Erythroblast (primary cell): Measurements from ENCODE around the gene C12orf75.
A peak's percentile ranks its signal among the peaks of the same experiment; 100 is the strongest.

Experiments
- DNase-seq, 2 experiments: peaks; one replicate each; lab custom pipeline; 2025; lab: John Stamatoyannopoulos, UW
- GATA1 ChIP-seq: IDR thresholded peaks from 2 replicates; pipeline ENCODE4 v1.6.1; 2011; ENCODE audit warnings: low read depth, mild to moderate bottlenecking, control low read depth, low read length, moderate library complexity
- POLR2A ChIP-seq: IDR thresholded peaks from 2 replicates; pipeline ENCODE4 v1.6.1; 2011; ENCODE audit warnings: mild to moderate bottlenecking, low read length

Gene C12orf75

DNA sequence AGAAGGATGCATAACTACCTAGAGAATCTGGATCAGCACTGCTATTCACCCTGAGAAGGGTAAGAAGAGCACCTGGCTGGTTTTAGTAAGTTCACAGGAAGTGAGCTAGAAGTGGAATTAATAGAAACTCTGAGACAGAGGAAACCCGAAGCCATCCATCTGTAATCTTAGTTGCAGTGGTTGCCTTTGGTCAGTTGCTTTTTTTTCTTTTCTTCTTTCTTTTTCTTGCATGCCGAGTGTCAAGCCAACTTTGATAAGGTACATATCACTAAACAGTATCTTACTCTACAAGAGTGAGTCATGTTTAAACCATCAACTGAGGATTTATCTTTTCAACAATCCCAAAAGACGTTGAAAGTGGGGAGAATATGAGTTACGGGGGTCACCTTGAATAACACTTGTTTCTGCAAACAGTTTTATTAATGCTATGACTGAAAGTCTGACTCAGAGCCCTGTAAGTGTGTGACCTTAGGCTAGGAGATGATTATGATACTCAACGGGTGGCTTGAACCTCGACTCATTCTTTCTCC, 26.7 kb downstream of the C12orf75 start:
- TF ChIP-seq GATA1 = no peak
- no peak for TF ChIP-seq POLR2A
- peak; percentile 32 to 77 for DNase-seq

DNA sequence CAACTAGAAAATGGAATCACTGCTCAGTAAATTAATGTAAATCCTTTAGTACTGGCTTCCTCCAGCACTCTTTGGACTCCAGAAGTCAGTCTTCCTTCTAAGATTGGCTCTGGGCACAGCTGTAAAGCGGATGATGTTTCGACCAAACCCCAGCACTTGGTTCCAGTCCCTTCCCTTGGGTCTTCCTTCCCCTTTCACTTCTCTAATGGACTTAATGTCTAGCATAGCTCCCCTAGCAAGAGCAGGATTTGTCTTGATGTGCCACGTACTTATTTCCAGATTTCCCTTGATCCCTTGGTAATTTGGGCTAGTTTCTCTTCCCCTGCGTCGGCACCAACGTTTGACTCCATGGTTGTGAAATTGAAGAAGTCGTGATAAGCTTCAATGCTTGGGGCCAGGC, 28.3 kb downstream of the C12orf75 start:
- DNase-seq = no peak
- no peak for TF ChIP-seq GATA1
- TF ChIP-seq POLR2A = no peak

DNA sequence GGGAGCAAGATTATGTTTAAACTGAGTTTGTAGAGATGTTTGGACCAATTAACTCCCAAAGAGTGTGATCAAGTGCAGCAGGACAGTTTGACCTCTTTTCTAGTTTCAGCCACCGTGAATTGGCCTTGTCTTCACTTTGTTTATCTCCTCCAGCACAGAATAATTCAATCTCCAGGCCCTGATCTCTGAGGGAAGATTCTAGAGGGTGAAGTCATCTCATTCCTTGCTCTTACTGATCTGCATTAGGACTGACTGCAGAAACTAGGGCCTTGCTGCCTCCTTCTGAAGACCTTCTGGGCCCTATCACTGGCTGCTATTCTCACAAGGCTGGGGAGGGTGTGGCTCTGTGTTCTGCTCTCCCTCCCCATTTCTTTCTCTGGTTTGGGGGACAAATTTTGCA, 29.4 kb downstream of the C12orf75 start:
- no peak for TF ChIP-seq POLR2A
- TF ChIP-seq GATA1 = no peak
- DNase-seq = peak; percentile 15 to 62

DNA sequence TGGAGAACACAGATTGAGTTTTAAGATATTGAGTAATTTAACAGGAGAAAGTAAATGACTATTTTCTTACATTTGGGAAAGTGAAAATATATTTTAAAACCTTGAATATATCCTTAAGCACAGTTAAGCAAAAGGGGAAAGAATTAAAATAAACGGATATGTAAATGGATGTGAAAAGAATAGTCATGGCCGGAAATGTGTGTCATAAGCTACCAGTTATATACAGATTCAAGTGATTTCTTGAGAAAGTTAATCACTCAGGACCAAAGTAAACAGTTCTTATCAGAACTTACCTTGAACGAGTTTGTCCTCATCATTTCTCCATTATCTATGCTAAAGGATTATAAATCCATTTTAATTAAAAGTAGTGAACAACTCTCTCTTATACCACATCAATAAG, 33.4 kb downstream of the C12orf75 start:
- no peak for DNase-seq
- TF ChIP-seq GATA1 (no peak), POLR2A (no peak)

DNA sequence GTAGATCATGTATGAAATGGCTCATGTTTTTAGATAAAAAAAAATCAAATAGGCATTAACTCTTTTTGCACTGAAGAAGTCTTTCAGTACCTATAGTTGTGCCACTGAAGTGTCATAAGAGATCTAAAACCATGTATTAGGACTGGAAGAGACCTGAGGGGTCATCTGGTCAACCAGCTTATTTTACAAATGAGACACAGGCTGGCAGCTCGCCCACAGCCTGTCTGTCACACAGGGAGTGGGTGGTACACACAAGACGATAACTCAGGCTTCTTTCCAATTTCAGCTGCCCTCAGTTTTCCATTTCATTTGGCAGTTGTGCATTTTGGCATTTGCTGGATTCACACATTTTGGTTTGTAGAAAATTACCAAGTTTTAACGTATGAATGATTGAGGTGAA, 34.7 kb downstream of the C12orf75 start:
- peak; percentile 42 to 58 for DNase-seq

DNA sequence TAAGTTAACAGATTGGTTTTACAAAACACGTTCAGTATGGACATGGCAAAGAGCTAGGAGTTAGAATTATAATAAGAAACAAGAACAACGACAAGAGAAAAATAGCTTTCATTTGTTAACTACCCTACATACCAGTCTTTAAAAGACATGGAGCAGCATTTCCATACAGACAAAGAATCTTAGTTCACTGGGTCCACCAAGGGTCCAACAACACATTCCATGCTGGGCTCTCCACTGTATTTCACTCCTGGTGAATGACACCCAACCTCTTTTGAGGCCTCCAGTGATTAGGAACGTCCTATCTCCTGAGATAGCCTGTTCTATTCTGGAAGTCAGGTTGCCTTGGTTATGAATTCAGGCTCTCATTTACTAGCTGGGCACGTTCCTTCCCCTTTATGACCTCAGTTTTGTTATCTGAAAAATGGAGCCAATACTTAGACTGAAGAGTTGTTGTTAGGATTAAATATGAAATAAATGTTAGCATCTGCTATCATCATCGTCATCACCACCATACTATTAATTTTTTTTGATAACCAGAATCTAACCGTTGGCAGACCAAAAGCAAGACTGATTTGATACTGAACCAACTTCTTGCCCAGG, 37.7 kb downstream of the C12orf75 start:
- DNase-seq = no peak

More for the DNA sequence above, 34.7 kb downstream of the C12orf75 start:
- TF ChIP-seq GATA1 (no peak), POLR2A (no peak)

DNA sequence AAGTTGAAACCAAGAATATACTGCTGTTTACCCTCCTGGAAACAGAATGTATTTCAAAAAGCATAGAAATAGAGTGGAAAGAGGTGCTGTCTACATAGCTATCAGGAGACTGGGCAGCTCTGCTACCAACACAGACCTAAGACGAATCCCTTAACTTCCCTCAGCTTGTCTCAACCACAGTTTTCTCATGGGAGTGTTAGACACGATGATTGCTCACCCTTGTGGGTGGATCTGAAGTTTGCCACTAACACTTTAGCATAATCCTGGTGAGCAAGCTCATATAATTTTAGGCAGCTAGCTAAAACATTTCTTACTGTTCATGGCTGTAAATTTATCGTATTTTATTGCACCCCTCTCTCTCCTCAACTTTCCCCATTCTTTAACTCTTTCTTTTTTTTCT, 38.5 kb downstream of the C12orf75 start:
- no peak for TF ChIP-seq GATA1
- TF ChIP-seq POLR2A = no peak
- DNase-seq = no peak

More for the DNA sequence above, 37.7 kb downstream of the C12orf75 start:
- TF ChIP-seq GATA1 = no peak

DNA sequence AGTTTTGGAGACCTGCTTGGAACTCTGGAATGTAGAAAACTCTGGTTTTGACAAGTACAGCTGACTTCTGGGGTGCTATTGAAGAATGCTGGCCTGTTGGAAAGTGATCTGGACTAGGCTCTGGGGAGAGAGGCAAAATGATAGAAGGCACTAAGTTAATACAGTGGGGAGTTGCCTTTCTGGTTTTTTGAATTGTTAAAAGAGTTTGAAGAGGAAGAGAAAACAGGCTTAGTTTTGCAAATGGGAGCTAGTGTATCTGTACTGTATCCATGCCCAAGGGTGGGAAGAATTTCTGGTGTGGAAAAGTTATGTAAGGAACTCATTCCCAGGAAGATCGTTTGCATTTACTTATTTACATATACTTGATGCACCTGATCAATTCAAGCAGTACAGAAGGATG, 43.8 kb downstream of the C12orf75 start:
- DNase-seq = no peak
- no peak for TF ChIP-seq POLR2A
- TF ChIP-seq GATA1 = no peak

DNA sequence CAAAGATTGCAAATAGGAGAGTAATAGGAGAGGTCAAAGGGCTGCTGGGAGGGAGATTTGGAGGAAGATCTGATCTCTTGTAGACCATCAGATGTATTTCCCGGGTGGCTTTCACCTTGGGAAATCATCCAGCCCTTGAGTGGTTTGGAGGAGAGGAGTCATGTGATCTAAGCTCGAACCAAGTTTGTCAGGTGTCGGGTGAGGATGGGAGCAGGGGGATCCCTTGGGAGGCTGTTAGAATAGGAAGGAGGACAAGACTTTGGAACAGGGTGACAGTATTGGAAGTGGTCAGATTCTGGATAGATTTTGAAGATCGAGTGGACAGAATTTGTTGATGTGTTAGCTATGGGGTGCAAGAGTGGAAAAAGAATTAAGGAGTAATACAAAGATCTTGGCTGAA, 46.6 kb downstream of the C12orf75 start:
- no peak for DNase-seq
- TF ChIP-seq POLR2A = no peak
- TF ChIP-seq GATA1 = no peak

DNA sequence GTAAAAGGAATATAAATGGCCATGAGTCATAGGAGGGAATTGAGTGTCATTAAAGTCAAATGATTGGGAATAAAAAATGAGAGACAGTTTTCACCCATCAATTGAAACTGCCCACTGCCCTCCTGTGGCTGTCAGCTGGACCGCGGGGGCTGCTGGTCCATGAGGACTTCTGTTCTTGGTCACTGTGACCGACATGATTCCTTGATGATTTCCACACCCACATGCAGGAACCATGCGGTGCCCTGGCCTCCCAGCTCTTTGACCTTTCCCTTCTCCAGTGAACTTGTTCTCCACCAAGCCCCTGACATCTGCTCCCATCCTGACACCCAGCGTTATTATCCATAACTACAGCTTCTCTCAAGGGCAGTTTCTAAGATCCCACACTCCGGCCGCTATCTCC, 48.4 kb downstream of the C12orf75 start:
- peak in 1 of 2 experiments; percentile 7 for DNase-seq
- TF ChIP-seq POLR2A (no peak), GATA1 (no peak)

DNA sequence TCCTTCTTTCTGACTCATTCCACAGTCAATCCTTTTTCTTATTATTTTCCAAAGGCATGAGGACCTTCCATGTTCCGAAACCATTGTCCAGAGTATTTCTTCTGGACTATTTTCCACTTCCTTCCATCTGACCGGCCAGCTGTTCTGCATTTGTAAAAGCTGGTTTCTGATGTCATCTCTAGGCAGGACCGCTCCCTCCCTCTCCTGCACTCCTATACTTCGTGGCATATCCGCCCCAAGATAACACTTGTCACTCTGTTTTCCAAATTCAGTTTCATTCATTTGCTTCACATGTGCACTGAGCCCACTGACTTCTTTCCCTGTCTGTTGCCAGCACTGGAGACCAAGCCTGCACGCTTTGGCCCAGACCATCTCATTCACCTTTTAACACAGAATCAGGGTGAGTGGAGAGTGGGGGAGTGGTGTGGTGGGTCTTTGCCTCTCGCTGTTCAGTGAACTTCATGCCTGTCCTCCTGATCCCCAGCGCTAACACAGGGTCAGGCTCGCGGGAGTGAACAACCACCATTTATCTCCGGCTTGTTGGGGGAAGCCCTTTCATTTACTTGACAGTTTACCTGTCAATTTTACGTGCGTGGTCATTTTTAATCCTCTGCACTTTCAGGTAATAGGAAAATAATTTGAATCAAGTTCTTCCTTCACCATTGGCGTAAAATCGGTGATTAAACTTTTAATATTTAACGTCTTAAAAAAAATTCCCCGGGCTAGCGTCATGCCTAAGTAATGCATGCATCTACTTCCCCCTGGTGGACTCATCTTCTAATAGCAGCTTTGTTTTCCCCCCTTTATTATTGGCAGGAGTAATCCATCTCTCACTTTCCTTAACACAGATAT, 52.5 kb downstream of the C12orf75 start:
- TF ChIP-seq GATA1 (no peak), POLR2A (no peak)
- peak; percentile 66 to 78 for DNase-seq

DNA sequence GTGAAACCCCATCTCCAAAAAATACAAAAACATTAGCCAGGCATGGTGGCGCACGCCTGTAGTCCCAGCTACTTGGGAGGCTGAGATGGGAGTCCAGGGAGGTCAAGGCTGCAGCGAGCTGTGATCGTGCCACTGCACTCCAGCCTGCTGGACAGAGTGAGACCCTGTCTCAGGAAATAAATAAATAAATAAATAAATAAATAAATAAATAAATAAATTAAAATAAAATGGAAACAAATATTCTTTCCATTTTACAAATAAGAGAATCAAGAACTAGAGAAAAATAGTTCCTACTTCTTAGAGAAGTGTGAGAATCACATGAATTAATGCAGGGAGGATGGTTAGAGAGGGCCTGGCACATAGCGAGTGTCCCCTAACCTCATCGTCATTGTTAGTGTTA, 53.7 kb downstream of the C12orf75 start:
- TF ChIP-seq POLR2A (no peak), GATA1 (no peak)
- DNase-seq = no peak

DNA sequence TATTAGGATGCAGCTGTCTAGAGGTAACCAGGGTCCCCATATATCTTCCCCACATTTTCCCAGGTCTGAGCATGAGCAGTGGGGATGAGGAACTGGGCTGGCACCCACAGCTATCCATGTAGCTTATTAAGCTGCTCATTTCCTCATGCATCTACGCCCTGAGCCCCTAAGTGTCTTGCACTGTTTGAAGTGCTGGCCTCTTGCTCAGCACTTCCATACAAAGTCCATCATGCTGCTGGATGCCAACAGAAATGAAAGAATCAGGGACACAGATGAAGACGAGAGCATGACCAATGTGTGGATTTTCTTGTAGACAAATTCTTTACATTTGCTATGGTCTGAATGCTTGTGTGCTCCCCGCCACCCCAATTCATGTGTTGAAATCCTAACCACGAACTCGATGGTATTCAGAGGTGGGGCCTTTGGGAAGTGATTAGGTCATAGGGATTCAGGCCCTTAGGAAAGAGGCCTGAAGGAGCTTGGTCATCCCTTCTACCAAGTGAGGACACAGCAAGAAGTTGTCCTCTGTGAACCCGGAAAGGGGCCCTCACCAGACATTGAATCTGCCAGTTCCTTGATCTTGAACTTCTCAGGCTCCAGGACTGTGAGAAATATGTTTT, 54.5 kb downstream of the C12orf75 start:
- no peak for DNase-seq
- no peak for TF ChIP-seq POLR2A
- TF ChIP-seq GATA1 = no peak

DNA sequence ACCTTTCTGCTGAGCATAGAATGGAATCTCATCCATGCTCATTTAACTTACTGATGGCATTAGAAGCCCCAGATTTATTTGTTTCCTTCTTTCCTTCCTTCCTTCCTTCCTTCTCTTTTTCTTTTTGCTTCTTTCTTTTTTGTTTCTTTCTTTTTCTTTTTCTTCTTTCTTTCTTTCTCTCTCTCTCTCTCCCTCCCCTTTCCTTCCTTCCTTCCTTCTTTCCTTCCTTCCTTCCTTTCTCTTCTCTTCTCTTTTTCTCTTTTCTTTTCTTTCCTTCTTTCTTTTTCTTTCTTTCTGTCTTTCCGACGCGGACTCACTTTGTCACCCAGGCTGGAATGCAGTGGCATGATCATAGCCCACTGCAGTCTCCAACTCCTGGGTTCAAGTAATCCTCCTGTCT, 55.9 kb downstream of the C12orf75 start:
- DNase-seq = no peak
- TF ChIP-seq POLR2A = no peak
- TF ChIP-seq GATA1 = no peak

DNA sequence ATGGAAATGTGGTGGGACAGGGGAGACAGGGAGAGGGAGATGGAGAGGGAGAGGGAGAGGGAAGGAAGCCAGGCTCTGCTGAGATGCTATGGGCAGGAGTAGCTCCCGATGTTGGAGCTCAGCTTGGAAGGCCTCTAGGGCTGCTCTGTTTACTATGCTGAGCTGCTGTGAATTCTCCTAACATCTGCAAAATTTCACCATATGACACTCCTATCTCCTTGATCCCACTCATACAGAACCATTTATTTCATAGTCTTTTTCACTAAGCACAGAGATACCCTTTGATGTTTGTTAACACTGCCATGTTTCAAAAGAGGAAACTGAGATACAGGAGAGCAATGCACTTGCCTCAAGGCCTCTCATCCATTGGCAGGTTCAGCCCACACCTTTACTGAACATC, 60.7 kb downstream of the C12orf75 start:
- no peak for TF ChIP-seq GATA1
- TF ChIP-seq POLR2A = no peak
- DNase-seq = no peak
